Glutamatergic neuron (in vitro differentiated cells): ENCODE data around the gene RPL10L. TPM values are rescaled to one million over a fixed set of nuclear protein-coding genes. Genes with fewer than 3 reads are reported as not detected.
A peak's percentile ranks its signal among the peaks of the same experiment; 100 is the strongest.

Experiments
- DNase-seq: peaks from one replicate; pipeline ENCODE4 v3.0.0; 2022
- H3K27ac Mint-ChIP-seq: one replicate; pipeline ENCODE4 v1.8.0; 2020; ENCODE audit warnings: mild to moderate bottlenecking, mixed read lengths, inconsistent platforms; ENCODE audit not compliant: unreplicated experiment
- H3K27me3 Mint-ChIP-seq: one replicate; pipeline ENCODE4 v1.8.0; 2020; ENCODE audit warnings: mild to moderate bottlenecking, moderate library complexity, mixed read lengths, inconsistent platforms; ENCODE audit not compliant: unreplicated experiment
- H3K36me3 Mint-ChIP-seq: one replicate; pipeline ENCODE4 v1.8.0; 2020; ENCODE audit warnings: mild to moderate bottlenecking, mixed read lengths, inconsistent platforms; ENCODE audit not compliant: unreplicated experiment
- H3K4me1 Mint-ChIP-seq: one replicate; pipeline ENCODE4 v1.8.0; 2020; ENCODE audit warnings: mild to moderate bottlenecking, low read depth, mixed read lengths, inconsistent platforms; ENCODE audit not compliant: unreplicated experiment
- H3K4me3 Mint-ChIP-seq: one replicate; pipeline ENCODE4 v1.8.0; 2020; ENCODE audit warnings: mild to moderate bottlenecking, mixed read lengths, inconsistent platforms; ENCODE audit not compliant: unreplicated experiment
- H3K9me3 Mint-ChIP-seq: one replicate; pipeline ENCODE4 v1.8.0; 2020; ENCODE audit warnings: mild to moderate bottlenecking, moderate library complexity, mixed read lengths, inconsistent platforms; ENCODE audit not compliant: unreplicated experiment
- total RNA-seq: library from RNA; stranded (reverse); fragmentation: NEBNext Ultra II Directional; extraction: Animal tissue kit (Norgen Biotek cat#: 25700); gene quantifications from one replicate; pipeline ENCODE4 v1.2.1, GENCODE V29; 2021; ENCODE audit not compliant: unreplicated experiment
- TF ChIP-seq, protein P1 (sequence below): fragments of 200-600 bp; sonication (generic); IDR thresholded peaks from one replicate; pipeline ENCODE4 v1.5.0; 2021; ENCODE audit not compliant: partially characterized antibody, unreplicated experiment

Gene RPL10L
- total RNA-seq, 1 donor from 2014 or later = not detected

DNA sequence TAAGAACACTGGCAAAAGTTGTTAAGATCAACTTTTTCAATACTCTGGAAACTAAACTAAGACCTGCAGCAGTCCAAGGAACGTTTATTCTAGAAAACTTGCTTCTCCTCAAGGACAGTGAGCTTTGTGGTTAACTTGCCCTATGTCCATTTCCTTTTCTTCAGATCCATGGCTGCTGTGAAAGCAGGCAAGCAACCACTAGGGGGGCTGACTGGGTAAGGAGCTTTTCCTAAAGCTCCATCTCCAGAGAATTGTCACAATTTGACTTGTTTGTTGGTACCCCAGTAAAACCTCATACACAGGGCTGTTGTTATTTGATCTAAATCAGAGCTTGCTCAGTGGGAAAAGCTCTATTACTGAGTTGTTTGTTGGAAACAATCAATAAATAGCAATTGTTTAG is 10.1 kb upstream of the RPL10L start:
- no peaks in the 10 kb centered on the region for H3K36me3 Mint-ChIP-seq

DNA sequence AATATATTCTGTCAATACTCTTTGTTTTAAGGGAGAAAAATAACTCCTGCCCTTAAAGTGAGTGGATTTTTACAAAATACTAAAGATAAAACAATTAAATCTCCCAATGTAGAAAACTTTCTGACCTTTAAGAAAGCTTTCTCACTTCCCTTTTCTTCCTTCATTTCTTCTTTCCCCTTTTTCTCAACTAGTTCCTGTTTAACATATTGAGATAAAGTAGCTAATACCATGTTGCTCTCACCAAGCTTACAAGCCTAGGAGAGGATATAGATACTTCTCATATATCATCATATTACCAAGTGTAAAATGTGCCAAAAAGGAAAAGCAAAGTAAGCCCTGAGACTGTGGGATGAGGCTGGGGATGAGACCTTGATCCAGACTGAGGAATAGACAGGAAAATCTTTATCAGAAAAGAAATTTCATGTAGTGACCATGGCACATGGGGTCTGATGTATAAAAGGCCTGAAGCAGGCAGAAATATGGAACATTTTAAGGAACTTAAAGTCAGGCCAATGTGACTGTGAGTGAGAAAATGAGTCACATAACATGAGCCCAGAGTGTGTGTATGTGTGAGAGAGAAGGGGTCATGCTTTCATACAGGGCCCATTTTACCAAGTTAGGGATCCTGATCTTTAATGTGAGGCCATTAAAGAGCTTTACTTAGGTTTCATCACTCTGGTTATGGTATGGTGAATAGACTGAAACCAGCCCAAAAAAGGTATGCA is 1.6 kb upstream of the RPL10L start:
- Mint-ChIP-seq H3K27me3 (no peaks in the 10 kb centered on the region), H3K4me1 (no peaks in the 10 kb centered on the region), H3K36me3 (no peaks in the 10 kb centered on the region), H3K4me3 (no peak overlapping the region), H3K9me3 (no peaks in the 10 kb centered on the region), H3K27ac (no peak overlapping the region)
- TF ChIP-seq, protein P1, sequence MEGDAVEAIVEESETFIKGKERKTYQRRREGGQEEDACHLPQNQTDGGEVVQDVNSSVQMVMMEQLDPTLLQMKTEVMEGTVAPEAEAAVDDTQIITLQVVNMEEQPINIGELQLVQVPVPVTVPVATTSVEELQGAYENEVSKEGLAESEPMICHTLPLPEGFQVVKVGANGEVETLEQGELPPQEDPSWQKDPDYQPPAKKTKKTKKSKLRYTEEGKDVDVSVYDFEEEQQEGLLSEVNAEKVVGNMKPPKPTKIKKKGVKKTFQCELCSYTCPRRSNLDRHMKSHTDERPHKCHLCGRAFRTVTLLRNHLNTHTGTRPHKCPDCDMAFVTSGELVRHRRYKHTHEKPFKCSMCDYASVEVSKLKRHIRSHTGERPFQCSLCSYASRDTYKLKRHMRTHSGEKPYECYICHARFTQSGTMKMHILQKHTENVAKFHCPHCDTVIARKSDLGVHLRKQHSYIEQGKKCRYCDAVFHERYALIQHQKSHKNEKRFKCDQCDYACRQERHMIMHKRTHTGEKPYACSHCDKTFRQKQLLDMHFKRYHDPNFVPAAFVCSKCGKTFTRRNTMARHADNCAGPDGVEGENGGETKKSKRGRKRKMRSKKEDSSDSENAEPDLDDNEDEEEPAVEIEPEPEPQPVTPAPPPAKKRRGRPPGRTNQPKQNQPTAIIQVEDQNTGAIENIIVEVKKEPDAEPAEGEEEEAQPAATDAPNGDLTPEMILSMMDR = no peak
- no peak for DNase-seq

More for the DNA sequence above, 10.1 kb upstream of the RPL10L start:
- no peak overlapping the region for H3K27ac Mint-ChIP-seq
- H3K9me3 Mint-ChIP-seq = no peaks in the 10 kb centered on the region
- no peaks in the 10 kb centered on the region for H3K27me3 Mint-ChIP-seq
- TF ChIP-seq, protein P1 = peak; percentile 52
- H3K4me1 Mint-ChIP-seq = no peaks in the 10 kb centered on the region
- no peak overlapping the region for H3K4me3 Mint-ChIP-seq
- DNase-seq = no peak

DNA sequence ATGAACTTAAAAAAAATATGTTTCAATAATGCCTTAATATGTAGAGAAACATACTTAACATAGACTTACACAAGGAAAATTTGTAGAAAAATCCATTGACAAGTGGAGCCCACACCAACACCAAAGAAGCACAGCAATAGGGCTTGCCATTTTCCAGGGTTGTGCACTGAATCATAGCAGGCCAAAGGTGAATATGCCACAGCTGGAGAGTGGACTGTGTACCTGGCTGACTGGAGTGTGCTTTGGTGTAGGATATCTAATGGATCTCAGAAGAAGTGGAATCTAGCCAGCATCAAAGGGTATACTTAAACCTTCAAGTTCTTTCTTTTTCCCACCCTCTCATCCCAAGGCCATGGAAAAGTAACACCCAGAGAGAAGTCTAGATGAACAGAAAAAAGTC is 4.8 kb downstream of the RPL10L start:
- no peak for DNase-seq

DNA sequence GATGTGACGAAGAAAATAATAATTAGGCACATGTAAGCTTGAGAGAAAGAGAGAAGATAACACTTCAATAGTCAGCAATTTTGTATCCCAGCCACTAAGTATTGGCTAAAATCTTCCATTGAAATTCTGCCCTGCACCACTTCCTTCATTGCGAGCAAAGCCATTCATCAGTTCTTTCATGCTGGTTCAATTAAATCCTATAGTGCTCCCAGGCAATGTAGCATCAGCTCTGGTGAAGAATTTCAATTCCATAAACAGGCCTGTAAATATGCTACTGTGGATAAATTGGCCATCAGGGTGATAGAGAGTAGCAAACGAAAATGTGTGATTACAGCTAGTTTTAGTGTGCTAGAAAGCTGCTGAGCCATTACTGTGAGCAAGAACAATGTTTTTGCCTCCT is 24.7 kb downstream of the RPL10L start:
- no peaks in the 10 kb centered on the region for H3K36me3 Mint-ChIP-seq
- TF ChIP-seq, protein P1 = no peak
- no peaks in the 10 kb centered on the region for H3K27me3 Mint-ChIP-seq
- H3K4me3 Mint-ChIP-seq = no peak overlapping the region
- H3K4me1 Mint-ChIP-seq = no peaks in the 10 kb centered on the region
- H3K27ac Mint-ChIP-seq = no peak overlapping the region
- no peaks in the 10 kb centered on the region for H3K9me3 Mint-ChIP-seq
- no peak for DNase-seq

More for the DNA sequence above, 4.8 kb downstream of the RPL10L start:
- H3K4me1 Mint-ChIP-seq = no peaks in the 10 kb centered on the region
- H3K4me3 Mint-ChIP-seq = no peak overlapping the region
- H3K36me3 Mint-ChIP-seq = no peaks in the 10 kb centered on the region
- TF ChIP-seq, protein P1 = no peak
- no peaks in the 10 kb centered on the region for H3K9me3 Mint-ChIP-seq
- no peaks in the 10 kb centered on the region for H3K27me3 Mint-ChIP-seq
- H3K27ac Mint-ChIP-seq = no peak overlapping the region
